ENCODE data around the gene RMND5B. TPM values are rescaled to one million over a fixed set of nuclear protein-coding genes. Genes with fewer than 3 reads are reported as not detected.

RMND5B gene
- polyA plus RNA-seq, 4 donors: 28.1 to 37.2 (median 31.5) TPM

DNA sequence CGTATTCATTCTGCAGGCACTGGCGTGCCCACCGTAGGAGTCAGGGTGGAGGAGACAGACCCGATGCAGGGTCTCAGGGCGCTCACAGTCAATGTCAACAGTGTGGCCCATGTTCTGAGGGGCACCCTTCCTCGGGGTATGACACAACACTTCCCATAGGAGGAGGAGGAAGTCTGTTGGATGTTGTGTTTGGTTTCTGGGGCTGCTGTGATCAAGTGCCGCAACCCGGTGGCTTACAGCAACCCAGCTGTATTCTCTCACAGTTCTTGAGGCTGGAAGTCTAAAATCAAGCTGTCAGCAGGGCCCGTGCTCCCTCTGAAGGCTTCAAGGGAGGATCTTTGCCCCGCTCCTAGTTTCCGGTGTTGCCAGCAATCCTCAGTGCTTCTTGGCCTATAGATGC lies 67.9 kb downstream of the RMND5B start:
- no peak for DNase-seq (ENCODE audit: low read depth in 4 of 4, low spot score in 3 of 4)

- no peak for DNase-seq (ENCODE audit: low read depth in 4 of 4, low spot score in 3 of 4)
These were observed 69.0 kb downstream of the RMND5B start for GRCh38 chr5:178199581-178200434.

Other genes with a start within 250 kb of the RMND5B start
- not detected for gene PROP1, start 134.8 kb upstream of the RMND5B start, polyA plus RNA-seq (ENCODE audit: insufficient read length in 4 of 4)
- gene N4BP3, start 17.5 kb upstream of the RMND5B start, polyA plus RNA-seq (ENCODE audit: insufficient read length in 4 of 4): 1 to 10 TPM; 3.9 to 7.1 (median 4.5) TPM
- gene NHP2, start 22.9 kb downstream of the RMND5B start, polyA plus RNA-seq (ENCODE audit: insufficient read length in 4 of 4): 100 to 1,000 TPM in 1 of 4 donors, 10 to 100 TPM in 3; 68.8 to 120 (median 96.9) TPM
- under 1 TPM in 1 of 4 donors, not detected in 3; 0.08 TPM for gene GMCL2, start 56.4 kb downstream of the RMND5B start, polyA plus RNA-seq (ENCODE audit: insufficient read length in 4 of 4)
- gene HNRNPAB, start 73.5 kb downstream of the RMND5B start, polyA plus RNA-seq (ENCODE audit: insufficient read length in 4 of 4): 100 to 1,000 TPM; 111 to 168 (median 154) TPM
- gene PHYKPL, start 101.8 kb downstream of the RMND5B start, polyA plus RNA-seq (ENCODE audit: insufficient read length in 4 of 4): 100 to 1,000 TPM in 1 of 4 donors, 10 to 100 TPM in 3; 52.1 to 124 (median 79.6) TPM

All from left renal pelvis (tissue), 4 donors.